Measurements from ENCODE around the gene LDLRAD3. TPM values are rescaled to one million over a fixed set of nuclear protein-coding genes. Genes with fewer than 3 reads are reported as not detected.
A peak's percentile ranks its signal among the peaks of the same experiment; 100 is the strongest.

Gene LDLRAD3
- total RNA-seq, 1 donor from 2014 or later = 28.5 TPM

- no peak for TF ChIP-seq CTCF (IDR thresholded peaks at IDR 0.05; ENCODE audit: unreplicated experiment)
- Mint-ChIP-seq H3K4me1 (ENCODE audit: unreplicated experiment) (peaks cover 51% of the 10 kb centered on the region), H3K36me3 (ENCODE audit: low read depth, unreplicated experiment) (peaks cover 15% of the 10 kb centered on the region), H3K27ac (ENCODE audit: unreplicated experiment) (peak overlapping the region; percentile 73), H3K9me3 (ENCODE audit: unreplicated experiment) (no peaks in the 10 kb centered on the region), H3K4me3 (ENCODE audit: unreplicated experiment) (no peak overlapping the region), H3K27me3 (ENCODE audit: unreplicated experiment) (peaks cover 2% of the 10 kb centered on the region)
- no peak for DNase-seq (ENCODE audit: low spot score)
Observed at GRCh38 chr11:36118084-36118483, 174.2 kb downstream of the LDLRAD3 start.

- no peak for TF ChIP-seq CTCF (IDR thresholded peaks at IDR 0.05; ENCODE audit: unreplicated experiment)
- no peaks in the 10 kb centered on the region for H3K9me3 Mint-ChIP-seq (ENCODE audit: unreplicated experiment)
- no peak overlapping the region for H3K4me3 Mint-ChIP-seq (ENCODE audit: unreplicated experiment)
- no peak overlapping the region for H3K27ac Mint-ChIP-seq (ENCODE audit: unreplicated experiment)
- H3K27me3 Mint-ChIP-seq (ENCODE audit: unreplicated experiment) = peaks cover 2% of the 10 kb centered on the region
- H3K36me3 Mint-ChIP-seq (ENCODE audit: low read depth, unreplicated experiment) = peaks cover 10% of the 10 kb centered on the region
- peaks cover 54% of the 10 kb centered on the region for H3K4me1 Mint-ChIP-seq (ENCODE audit: unreplicated experiment)
- DNase-seq (ENCODE audit: low spot score) = no peak
Observed at GRCh38 chr11:36119300-36119699, 175.4 kb downstream of the LDLRAD3 start.

GRCh38 chr11:36121054-36121453, 177.2 kb downstream of the LDLRAD3 start:
- H3K9me3 Mint-ChIP-seq (ENCODE audit: unreplicated experiment) = no peaks in the 10 kb centered on the region
- H3K27ac Mint-ChIP-seq (ENCODE audit: unreplicated experiment) = peak overlapping the region; percentile 50
- peaks cover under 1% of the 10 kb centered on the region for H3K27me3 Mint-ChIP-seq (ENCODE audit: unreplicated experiment)

GRCh38 chr11:36122671-36123070, 178.8 kb downstream of the LDLRAD3 start:
- no peak for TF ChIP-seq CTCF (IDR thresholded peaks at IDR 0.05; ENCODE audit: unreplicated experiment)
- Mint-ChIP-seq H3K4me1 (ENCODE audit: unreplicated experiment) (peaks cover 40% of the 10 kb centered on the region), H3K9me3 (ENCODE audit: unreplicated experiment) (no peaks in the 10 kb centered on the region), H3K4me3 (ENCODE audit: unreplicated experiment) (no peak overlapping the region), H3K27me3 (ENCODE audit: unreplicated experiment) (peaks cover 4% of the 10 kb centered on the region), H3K27ac (ENCODE audit: unreplicated experiment) (no peak overlapping the region), H3K36me3 (ENCODE audit: low read depth, unreplicated experiment) (peaks cover 7% of the 10 kb centered on the region)
- DNase-seq (ENCODE audit: low spot score) = no peak

More at GRCh38 chr11:36121054-36121453, 177.2 kb downstream of the LDLRAD3 start:
- H3K4me1 Mint-ChIP-seq (ENCODE audit: unreplicated experiment) = peaks cover 45% of the 10 kb centered on the region
- peaks cover 6% of the 10 kb centered on the region for H3K36me3 Mint-ChIP-seq (ENCODE audit: low read depth, unreplicated experiment)
- no peak for DNase-seq (ENCODE audit: low spot score)
- TF ChIP-seq CTCF (IDR thresholded peaks at IDR 0.05; ENCODE audit: unreplicated experiment) = no peak
- peak overlapping the region; percentile 18 for H3K4me3 Mint-ChIP-seq (ENCODE audit: unreplicated experiment)

GRCh38 chr11:36123336-36124101, 179.7 kb downstream of the LDLRAD3 start:
- H3K27ac Mint-ChIP-seq (ENCODE audit: unreplicated experiment) = no peak overlapping the region
- DNase-seq (ENCODE audit: low spot score) = no peak
- peaks cover 4% of the 10 kb centered on the region for H3K27me3 Mint-ChIP-seq (ENCODE audit: unreplicated experiment)
- peaks cover 33% of the 10 kb centered on the region for H3K4me1 Mint-ChIP-seq (ENCODE audit: unreplicated experiment)
- no peak for TF ChIP-seq CTCF (IDR thresholded peaks at IDR 0.05; ENCODE audit: unreplicated experiment)
- H3K9me3 Mint-ChIP-seq (ENCODE audit: unreplicated experiment) = no peaks in the 10 kb centered on the region
- H3K36me3 Mint-ChIP-seq (ENCODE audit: low read depth, unreplicated experiment) = peaks cover 7% of the 10 kb centered on the region
- no peak overlapping the region for H3K4me3 Mint-ChIP-seq (ENCODE audit: unreplicated experiment)
